ENCODE data around the gene LEMD2.

Gene LEMD2

DNA sequence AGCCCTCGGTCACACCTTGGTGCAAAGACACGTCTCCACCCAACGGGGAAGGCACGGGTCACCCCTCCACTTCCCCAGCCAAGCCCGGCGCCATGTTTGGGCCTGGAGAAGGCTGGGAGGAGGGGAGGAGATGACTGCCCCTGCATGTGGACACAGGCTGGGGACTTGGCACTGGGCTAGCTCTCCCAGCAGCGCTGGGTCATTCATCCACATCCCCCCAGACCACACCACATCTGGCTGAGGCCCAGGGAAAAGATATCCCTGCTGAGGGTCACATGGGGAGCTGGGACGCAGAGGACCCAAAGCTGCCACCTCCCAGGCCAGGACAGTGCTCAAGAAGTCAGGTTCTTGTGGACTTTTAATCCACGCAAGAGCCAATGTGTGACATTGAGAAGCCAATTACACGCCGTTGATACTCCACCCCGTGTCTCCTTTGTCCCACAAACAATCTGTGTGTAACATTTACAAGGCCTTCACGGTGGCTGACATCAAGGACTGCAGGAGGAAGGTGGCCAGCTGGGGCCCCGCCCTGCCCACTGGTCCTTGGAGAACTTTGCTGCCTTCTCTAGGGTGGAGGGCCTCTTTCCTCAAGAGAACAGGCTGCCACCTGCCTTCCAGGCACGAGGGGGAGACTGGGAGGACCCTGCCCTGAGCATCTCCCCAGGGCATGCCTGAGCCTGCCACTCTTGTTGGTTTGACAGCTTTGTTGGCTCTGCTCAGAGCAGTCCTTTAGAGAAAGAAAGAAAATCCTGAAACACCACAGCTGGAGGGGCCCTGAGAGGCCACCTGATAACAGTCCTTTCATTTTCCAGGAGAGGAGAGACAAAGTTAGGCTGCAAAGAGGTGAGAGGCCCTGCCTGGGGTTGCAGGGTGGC, 36.9 kb downstream of the LEMD2 start:
- no peak for DNase-seq (ENCODE audit: low spot score)
- TF ChIP-seq, protein P1, sequence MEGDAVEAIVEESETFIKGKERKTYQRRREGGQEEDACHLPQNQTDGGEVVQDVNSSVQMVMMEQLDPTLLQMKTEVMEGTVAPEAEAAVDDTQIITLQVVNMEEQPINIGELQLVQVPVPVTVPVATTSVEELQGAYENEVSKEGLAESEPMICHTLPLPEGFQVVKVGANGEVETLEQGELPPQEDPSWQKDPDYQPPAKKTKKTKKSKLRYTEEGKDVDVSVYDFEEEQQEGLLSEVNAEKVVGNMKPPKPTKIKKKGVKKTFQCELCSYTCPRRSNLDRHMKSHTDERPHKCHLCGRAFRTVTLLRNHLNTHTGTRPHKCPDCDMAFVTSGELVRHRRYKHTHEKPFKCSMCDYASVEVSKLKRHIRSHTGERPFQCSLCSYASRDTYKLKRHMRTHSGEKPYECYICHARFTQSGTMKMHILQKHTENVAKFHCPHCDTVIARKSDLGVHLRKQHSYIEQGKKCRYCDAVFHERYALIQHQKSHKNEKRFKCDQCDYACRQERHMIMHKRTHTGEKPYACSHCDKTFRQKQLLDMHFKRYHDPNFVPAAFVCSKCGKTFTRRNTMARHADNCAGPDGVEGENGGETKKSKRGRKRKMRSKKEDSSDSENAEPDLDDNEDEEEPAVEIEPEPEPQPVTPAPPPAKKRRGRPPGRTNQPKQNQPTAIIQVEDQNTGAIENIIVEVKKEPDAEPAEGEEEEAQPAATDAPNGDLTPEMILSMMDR (IDR thresholded peaks at IDR 0.05; ENCODE audit: extremely low read depth, missing control alignments) = no peak

DNA sequence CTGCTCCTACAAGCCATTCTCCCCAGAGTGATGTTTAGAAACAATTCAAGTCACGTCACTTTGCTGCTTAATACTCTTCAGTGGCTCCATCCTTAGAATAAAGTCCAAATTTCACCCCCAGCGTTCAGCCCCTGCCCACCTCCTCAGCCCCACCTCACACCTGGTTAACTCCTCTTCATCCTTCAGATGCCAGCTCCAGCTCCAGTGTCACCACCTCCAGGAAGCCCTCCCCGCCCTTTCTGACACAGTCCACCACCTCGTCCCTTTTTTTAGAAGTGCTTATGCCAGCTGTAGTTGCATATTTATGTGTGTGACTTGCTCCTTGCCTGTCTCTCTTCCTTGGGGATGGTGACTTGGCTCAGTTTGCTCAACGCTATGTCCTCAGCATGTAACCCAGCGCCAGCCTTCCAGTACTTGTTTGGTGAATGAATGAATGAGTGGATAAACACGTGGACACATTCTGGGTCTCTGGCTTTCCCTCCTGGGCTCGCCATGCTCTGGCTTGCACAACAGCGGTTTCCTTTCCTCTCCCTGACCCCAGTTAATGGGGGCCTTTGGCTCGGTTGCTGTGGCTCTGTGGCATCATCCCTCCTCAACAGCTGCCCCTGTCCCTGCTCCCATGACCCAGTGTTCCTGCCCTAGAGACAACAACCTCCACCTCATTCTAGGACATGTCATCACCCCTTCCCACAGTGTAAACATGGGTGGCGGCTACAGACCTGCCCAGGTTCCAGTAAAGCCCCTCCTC, 38.5 kb downstream of the LEMD2 start:
- DNase-seq (ENCODE audit: low spot score) = no peak
- TF ChIP-seq, protein P1 (IDR thresholded peaks at IDR 0.05; ENCODE audit: extremely low read depth, missing control alignments) = no peak

DNA sequence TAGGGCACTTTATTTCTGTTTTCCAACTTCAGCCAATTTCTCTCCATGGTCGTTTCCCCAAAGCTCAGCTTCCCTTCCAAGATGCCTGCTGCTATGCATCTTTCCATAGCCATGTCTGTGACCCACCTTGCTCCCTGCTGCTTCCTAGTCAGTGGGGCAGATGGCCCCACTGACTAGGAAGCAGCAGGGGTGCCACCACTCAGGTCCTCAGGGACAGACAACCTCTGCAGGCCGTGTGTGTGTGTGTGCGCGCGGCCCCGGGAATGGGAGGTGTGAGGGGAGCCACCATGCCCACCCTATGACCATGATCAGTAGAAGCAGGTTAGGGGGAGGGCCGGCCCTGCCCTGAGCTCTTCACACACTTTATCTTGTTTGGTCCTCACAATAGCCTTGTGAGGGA, 39.5 kb downstream of the LEMD2 start:
- no peak for DNase-seq (ENCODE audit: low spot score)
- TF ChIP-seq, protein P1 (IDR thresholded peaks at IDR 0.05; ENCODE audit: extremely low read depth, missing control alignments) = no peak

DNA sequence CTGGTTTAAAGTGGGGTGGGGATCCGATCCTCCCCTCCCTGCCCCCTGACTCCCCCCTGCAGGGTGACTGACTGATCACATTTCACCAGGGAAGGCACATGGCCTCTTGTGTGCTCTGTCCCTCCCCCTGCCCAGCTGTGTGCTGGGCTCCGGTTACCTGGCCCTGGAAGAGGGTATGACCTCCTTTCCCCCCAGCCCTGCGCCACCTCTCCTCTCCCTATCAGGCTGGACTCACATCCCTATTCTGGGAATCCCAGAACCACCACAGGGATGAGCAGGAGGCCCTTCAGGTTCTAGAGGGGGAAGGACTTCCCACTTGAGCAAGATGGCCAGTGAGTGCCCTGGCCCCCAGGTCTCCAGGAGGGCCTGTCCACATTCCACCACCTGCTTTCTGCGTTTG, 40.1 kb downstream of the LEMD2 start:
- TF ChIP-seq, protein P1 (IDR thresholded peaks at IDR 0.05; ENCODE audit: extremely low read depth, missing control alignments) = no peak
- no peak for DNase-seq (ENCODE audit: low spot score)

DNA sequence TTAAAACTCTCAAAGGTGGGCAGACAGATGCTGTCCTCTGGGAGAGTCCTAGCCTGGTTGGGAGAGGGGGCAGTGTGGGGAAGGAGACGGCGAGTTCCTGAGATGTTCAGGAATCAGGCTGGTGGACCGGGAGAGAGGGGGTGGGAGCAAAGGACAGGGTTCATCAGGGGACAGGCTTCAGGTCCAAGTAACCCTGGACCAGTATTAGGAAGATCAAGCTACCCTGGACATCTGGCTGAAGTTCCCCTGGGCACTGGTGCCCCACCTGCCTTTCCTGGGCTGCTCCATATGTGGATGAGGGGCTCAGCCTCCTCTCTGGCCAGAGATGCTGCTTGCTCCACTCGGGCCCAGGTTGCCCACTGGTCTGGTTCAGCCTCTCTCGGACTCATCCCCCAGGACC, 41.1 kb downstream of the LEMD2 start:
- TF ChIP-seq, protein P1 (IDR thresholded peaks at IDR 0.05; ENCODE audit: extremely low read depth, missing control alignments) = no peak
- no peak for DNase-seq (ENCODE audit: low spot score)

DNA sequence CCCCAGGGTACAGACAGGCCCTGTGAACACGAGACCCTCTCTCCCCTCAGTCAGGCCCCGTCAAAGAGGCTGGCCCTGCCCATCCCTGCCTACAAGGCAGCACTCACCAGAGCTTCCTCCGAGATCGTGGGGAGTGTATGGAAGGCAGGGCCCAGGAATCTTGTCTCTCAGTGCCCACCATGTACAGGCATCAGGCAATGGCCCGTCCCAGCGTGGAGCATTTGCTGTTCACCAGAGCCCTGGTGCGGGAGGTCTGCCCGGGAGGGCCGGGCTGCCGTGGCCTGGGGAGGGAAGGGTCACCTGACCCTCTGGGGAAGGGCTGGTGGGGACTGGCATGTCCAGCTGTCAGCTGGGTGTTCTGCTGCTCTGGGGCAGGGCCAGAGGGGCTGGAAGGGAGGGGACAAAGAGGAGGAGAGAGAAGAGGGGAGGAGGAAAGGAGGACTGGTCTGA, 42.3 kb downstream of the LEMD2 start, which contains the start of gene IP6K3:
Gene IP6K3 (minus strand): TSS at position 255 of the 450 bp plus-strand sequence. CDS start 11,429 bp downstream, outside the sequence.
- no peak for DNase-seq (ENCODE audit: low spot score)
- TF ChIP-seq, protein P1 (IDR thresholded peaks at IDR 0.05; ENCODE audit: extremely low read depth, missing control alignments) = no peak

Measured in GM20000 (cell line).